Heart right ventricle (tissue), 16 donors: ENCODE results near the gene TMEM97. TPM values are rescaled to one million over a fixed set of nuclear protein-coding genes. Genes with fewer than 3 reads are reported as not detected.

ENCODE experiments used
- ATAC-seq, 8 donors: fragments of 200-7000 bp; cut with Tn5 transposase; one replicate each; pipeline ENCODE4 v1.9.1; 2020; ENCODE audit warnings: mild to moderate bottlenecking in 8 of 8, moderate library complexity in 8 of 8, moderate number of reproducible peaks in 1 of 8
- DNase-seq, 2 donors: peaks; one replicate each; pipeline ENCODE4 v3.0.0-alpha.2; 2020
- H3K27ac ChIP-seq, 10 donors: fragments of 200-600 bp; sonication (generic) in 2 of 10; one replicate each; pipeline versions ENCODE4 v1.5.0 to v1.8.0; 2020 to 2022; ENCODE audit warnings: mild to moderate bottlenecking in 3 of 10
- H3K27me3 ChIP-seq, 7 donors: fragments of 200-600 bp; one replicate each; pipeline ENCODE4 v1.8.0; 2021 to 2022; ENCODE audit warnings: mild to moderate bottlenecking in 2 of 7
- H3K36me3 ChIP-seq, 9 donors: fragments of 200-600 bp; sonication (generic) in 1 of 9; one replicate each; pipeline versions ENCODE4 v1.5.0 to v1.8.0; 2020 to 2022; ENCODE audit warnings: mild to moderate bottlenecking in 2 of 9
- H3K4me1 ChIP-seq, 9 donors: fragments of 200-600 bp; sonication (generic) in 1 of 9; one replicate each; pipeline versions ENCODE4 v1.5.0 to v1.8.0; 2020 to 2022; ENCODE audit warnings: mild to moderate bottlenecking in 4 of 9
- H3K4me3 ChIP-seq, 10 donors: fragments of 200-600 bp; sonication (generic) in 2 of 10; one replicate each; pipeline versions ENCODE4 v1.5.0 to v1.8.0; 2020 to 2022; ENCODE audit warnings: mild to moderate bottlenecking in 7 of 10, moderate library complexity in 2 of 10
- H3K9me3 ChIP-seq, 11 donors: fragments of 200-600 bp in 10 of 11; sonication (generic) in 2 of 11; one replicate each; pipeline versions ENCODE4 v1.5.0 to v1.8.0; 2013 to 2022; ENCODE audit warnings: mild to moderate bottlenecking in 2 of 11, control low read depth in 1 of 11, moderate library complexity in 1 of 11
- WGBS, 2 donors: extraction: QIAGEN DNeasy Blood & Tissue Kit; methylation state at CpG; one replicate each; pipeline ENCODE4 v1.1.7; 2013; ENCODE audit warnings: inconsistent platforms in 1 of 2; 5-methylcytosine and 5-hydroxymethylcytosine counted together
- intact Hi-C, 10 donors: fragments of 100-400 bp; cut with DNase I; formaldehyde crosslinking; loops; one replicate each; pipeline versions ENCODE4 v1.11.1 to v1.14.2; 2022
- polyA plus RNA-seq, 2 donors: library from polyadenylated mRNA; stranded (reverse); fragments of 200-250 nt; gene quantifications; one replicate each; pipeline ENCODE4 v1.2.3, GENCODE V29; 2013
- total RNA-seq, 10 donors: library from RNA; stranded (reverse); fragmentation: NEBNext Ultra II Directional in 3 of 10; extraction: Animal tissue kit (Norgen Biotek cat#: 25700) in 3 of 10; gene quantifications; one replicate each; pipeline versions ENCODE4 v1.2.1 to v1.2.4, GENCODE V29; 2021 to 2023
- TF ChIP-seq, protein P1 (sequence below), 9 donors: fragments of 200-600 bp; sonication (generic) in 2 of 9; IDR thresholded peaks; one replicate each; pipeline versions ENCODE4 v1.5.0 to v1.8.0; 2021 to 2022; ENCODE audit warnings: antibody characterized with exemption in 9 of 9, mild to moderate bottlenecking in 5 of 9, moderate library complexity in 1 of 9
- donor health status: Arrhythmogenic right ventricular cardiomyopathy.
- donor health status: ischemic (EF 13 %, LVEDD 7.1; RV severe dilation, severe dysfunction).
- donor health status: healthy with polysubstance abuse.
- donor health status: DM: no; HTN: yes; CAD: no.
- donor health status: DM: no; HTN: no; CAD: no.
- donor health status: ischemic (EF 25% LVEDD 6.9; RV normal size, moderate dysfunction).
- donor health status: ischemic (EF 25% LVEDD 5.7; RV mildly dilated, moderate dysfunction).
- donor health status: healthy.
- donor health status: DM: yes; HTN: yes; CAD: no.
- donor health status: Ischemic cardiomyopathy.
- donor health status: ischemic (EF 35%, LVEDD 5.7; RV mildly dilated, moderate dysfunction).
- donor health status: nonischemic (EF 11% LVEDD 7.7; RV severe dilation, severe dysfunction).
- donor health status: DM: yes; HTN: yes; CAD: no.
- donor health status: PGD.
- donor health status: ischemic (EF 29% LVEDD 5.4; RV normal size, mild dysfunction).
- donor health status: nonischemic (EF 23%, LVEDD 6.1; RV moderate dilation, normal function).

Gene TMEM97
- total and polyA plus RNA-seq, 12 donors, result 1.6 to 5.2 (median 3.2) TPM

DNA sequence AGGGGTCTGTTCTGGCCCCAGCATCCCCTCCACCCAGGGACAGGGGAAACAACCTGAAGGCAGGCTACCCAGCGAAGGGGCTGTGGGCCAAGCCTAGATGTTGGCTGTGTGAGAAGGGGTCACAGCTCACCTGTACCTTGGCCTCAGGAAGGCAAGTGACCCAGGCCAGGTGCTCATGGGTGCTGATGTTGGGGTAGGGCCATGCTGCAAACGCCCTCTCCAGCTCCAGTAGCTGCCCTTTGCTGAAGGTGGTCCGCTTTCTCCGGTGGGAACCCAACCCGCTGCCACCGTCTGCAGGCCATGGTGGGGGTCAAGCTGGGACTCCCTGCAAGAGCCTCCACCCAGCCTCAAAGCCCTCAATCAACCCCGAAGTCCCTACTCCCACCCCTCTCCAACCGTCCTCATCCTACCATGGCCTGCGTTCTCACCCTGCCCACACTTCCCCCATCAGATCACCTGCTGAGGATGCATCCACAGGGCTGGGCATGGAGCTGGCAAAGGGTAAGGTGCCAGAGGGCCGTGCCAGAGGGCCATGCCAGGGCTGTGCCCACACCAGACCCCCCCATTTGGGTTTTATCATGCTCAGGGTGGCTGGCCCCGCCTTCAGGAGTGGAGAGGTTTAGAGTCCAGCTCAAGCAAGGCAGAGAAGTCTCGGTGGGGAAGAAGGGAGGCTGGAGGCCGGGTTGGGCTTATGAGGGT, 45.8 kb downstream of the TMEM97 start, which contains the start of gene SEBOX:
SEBOX (minus strand) TSS at position 535 of the 699 bp plus-strand sequence; CDS start at position 487, 48 bp downstream.
- Histone ChIP-seq H3K27ac (no peak within 1 kb of the TSS), H3K36me3 (peaks cover 0 to 58% (median 25%) of the 10 kb centered on the region in 9 donors), H3K4me3 (no peak within 1 kb of the TSS), H3K27me3 (no peaks in the 10 kb centered on the region), H3K4me1 (peaks cover 0 to 5% (median 2%) of the 10 kb centered on the region in 9 donors), H3K9me3 (no peaks in the 10 kb centered on the region)
- DNase-seq (no peak), ATAC-seq (no peak)
- WGBS, 2 donors, result 90 to 92% methylated on average over 13 of the region's 13 CpGs
- intact Hi-C loops, result no loop called here
- TF ChIP-seq, protein P1, sequence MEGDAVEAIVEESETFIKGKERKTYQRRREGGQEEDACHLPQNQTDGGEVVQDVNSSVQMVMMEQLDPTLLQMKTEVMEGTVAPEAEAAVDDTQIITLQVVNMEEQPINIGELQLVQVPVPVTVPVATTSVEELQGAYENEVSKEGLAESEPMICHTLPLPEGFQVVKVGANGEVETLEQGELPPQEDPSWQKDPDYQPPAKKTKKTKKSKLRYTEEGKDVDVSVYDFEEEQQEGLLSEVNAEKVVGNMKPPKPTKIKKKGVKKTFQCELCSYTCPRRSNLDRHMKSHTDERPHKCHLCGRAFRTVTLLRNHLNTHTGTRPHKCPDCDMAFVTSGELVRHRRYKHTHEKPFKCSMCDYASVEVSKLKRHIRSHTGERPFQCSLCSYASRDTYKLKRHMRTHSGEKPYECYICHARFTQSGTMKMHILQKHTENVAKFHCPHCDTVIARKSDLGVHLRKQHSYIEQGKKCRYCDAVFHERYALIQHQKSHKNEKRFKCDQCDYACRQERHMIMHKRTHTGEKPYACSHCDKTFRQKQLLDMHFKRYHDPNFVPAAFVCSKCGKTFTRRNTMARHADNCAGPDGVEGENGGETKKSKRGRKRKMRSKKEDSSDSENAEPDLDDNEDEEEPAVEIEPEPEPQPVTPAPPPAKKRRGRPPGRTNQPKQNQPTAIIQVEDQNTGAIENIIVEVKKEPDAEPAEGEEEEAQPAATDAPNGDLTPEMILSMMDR (IDR thresholded peaks at IDR 0.05), result no peak

DNA sequence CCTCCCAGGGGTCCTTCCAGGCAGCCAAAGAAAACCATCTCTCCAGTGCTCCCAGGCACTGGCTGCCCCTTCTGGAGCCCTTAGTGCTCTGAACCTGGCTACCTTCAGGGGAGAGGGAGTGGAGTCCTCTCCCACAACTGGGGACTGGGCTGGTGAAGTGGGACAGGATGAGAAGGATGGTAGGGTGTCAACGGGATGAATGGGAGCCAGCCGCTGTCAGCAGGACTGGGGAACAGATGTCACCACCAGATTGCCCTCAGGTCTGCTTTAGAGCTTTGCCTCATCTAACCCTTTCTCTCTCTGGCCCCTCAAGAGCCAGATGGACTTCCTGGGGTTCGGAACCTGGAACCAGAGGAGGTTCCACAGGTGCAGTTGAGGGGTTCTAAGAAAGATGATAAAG, 46.5 kb downstream of the TMEM97 start:
- ATAC-seq (no peak), DNase-seq (no peak)
- peaks cover 0 to 12% (median 7%) of the 10 kb centered on the region in 9 donors for H3K4me1 ChIP-seq
- peaks cover 0 to 52% (median 18%) of the 10 kb centered on the region in 9 donors for H3K36me3 ChIP-seq
- no peaks in the 10 kb centered on the region for H3K9me3 ChIP-seq
- no peak overlapping the region for H3K4me3 ChIP-seq
- H3K27ac ChIP-seq, result no peak overlapping the region
- 82 to 86% methylated on average over 3 of the region's 3 CpGs for WGBS, 2 donors
- no peaks in the 10 kb centered on the region for H3K27me3 ChIP-seq
- TF ChIP-seq, protein P1 (IDR thresholded peaks at IDR 0.05), result no peak
- intact Hi-C loops, result no loop called here

DNA sequence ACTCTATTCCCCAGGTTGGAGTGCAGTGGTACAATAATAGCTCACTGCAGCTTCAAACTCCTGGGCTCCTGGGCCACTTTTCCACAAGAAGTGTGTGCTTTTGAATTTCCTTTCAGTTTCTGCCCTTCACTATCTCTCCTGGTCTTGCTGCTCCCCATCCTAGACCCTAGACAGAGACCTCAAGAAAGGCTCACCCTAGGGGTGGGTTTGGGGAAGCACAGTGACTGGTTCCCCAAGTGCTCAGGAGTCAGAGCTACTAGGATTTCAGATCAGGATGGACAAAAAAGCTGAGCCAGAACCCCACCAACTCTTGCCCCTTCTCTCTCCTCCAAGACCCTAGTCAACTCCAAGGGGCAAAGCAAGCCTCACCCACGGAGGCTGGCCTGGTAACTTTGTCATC, 47.6 kb downstream of the TMEM97 start:
- WGBS, 2 donors, result 71 to 73% methylated on average over 1 of the region's 1 CpG
- ATAC-seq (no peak), DNase-seq (no peak)
- Histone ChIP-seq H3K4me1 (peaks cover 0 to 21% (median 15%) of the 10 kb centered on the region in 9 donors), H3K9me3 (no peaks in the 10 kb centered on the region), H3K36me3 (peaks cover 0 to 40% (median 9%) of the 10 kb centered on the region in 9 donors), H3K27me3 (peaks cover 0 to under 1% (median 0%) of the 10 kb centered on the region in 7 donors), H3K4me3 (no peak overlapping the region), H3K27ac (no peak overlapping the region)
- intact Hi-C loops, result no loop called here
- TF ChIP-seq, protein P1 (IDR thresholded peaks at IDR 0.05), result no peak

DNA sequence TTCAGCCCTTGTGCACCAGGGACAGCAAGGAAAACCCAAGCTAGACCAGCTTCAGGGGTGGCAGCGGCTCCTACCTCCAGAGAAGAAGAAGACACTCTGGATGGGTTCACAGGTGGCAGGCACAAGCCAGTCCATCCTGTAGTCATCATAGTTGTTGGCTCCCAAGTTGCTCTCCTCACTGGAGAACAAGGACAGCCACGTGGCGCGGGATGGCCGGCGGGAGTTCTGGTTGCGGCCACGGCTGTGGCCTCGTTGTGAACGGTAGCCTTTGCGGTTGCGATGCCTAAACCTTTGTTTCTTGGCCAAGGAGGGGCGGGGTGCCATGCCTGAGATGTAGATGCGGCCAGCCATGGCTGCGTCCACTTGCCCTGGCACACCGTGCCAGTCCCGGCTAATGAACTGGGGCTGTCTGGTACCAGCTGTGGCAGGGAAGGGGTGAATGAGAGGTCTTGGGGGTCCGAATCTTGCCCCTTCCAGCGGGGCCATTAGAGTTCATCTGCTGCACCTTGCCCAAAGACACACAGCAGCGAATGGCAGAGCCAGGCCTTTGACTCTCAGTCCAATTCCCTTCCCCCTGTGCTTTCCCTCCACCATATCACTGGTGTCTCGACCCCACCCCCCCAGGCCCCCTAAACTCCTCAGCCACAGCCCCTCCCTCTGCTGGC, 48.8 kb downstream of the TMEM97 start:
- peaks cover 1 to 31% (median 22%) of the 10 kb centered on the region in 9 donors for H3K4me1 ChIP-seq
- WGBS, 2 donors, result 91 to 93% methylated on average over 21 of the region's 21 CpGs
- intact Hi-C loops, result no loop called here
- TF ChIP-seq, protein P1 (IDR thresholded peaks at IDR 0.05), result no peak
- H3K4me3 ChIP-seq, result no peak overlapping the region
- DNase-seq, result no peak
- H3K27me3 ChIP-seq, result peaks cover 0 to 12% (median 0%) of the 10 kb centered on the region in 7 donors
- peaks cover 0 to 29% (median 6%) of the 10 kb centered on the region in 9 donors for H3K36me3 ChIP-seq
- no peaks in the 10 kb centered on the region for H3K9me3 ChIP-seq
- no peak overlapping the region for H3K27ac ChIP-seq
- no peak for ATAC-seq
